ENCODE measurements around the gene INTS15. TPM values are rescaled to one million over a fixed set of nuclear protein-coding genes. Genes with fewer than 3 reads are reported as not detected.

Gene INTS15
- total and polyA plus RNA-seq, 9 of the 15 experiments (the other 6 are each of a cell fraction or from before 2014, with no cell fraction given), result 0.52 to 28.9 (median 11.6) TPM

DNA sequence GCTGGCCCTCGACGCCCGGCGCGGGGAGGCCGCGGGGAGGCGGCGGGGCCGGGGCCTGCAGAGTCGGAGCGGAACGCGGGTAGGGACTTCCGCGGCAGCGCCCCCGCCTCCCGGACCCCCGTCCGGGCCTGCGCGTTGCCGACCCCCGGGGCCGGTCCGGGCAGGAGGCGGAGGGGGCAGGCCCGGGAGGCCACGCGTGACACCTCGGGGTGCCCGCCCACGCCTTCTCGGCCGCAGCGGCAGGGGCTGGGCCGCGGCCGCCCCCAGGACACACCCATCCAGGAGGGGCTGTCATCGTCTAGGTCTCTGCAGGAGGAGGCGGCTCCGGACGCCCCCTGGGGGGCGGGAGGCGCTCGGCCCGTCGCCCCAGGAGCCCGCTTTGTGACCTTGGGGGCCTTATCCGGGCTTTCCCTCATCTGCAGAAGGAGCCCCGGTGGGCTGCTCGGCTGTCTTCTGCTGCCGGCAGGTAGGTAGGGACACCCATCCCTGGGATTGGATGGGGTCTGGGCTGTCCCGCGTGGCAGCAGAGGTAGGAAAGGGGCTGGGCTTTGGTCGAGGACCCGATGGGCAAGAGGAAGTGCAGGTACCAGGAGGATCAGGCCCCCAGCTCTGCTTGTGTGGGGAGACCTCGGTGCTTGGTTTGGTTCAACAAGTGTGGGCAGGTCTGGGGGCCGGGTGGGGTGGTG, 47.9 kb downstream of the INTS15 start:
- in situ Hi-C loops (cut with MboI) (no loop called here), intact Hi-C loops (cut with micrococcal nuclease) (no loop called here)
- Histone ChIP-seq H3K4me1 (replicated peaks in 1 of 2; ENCODE audit: control insufficient read depth in 2 of 2, insufficient read depth in 2 of 2, low read length in 2 of 2) (peaks cover 19 to 57% of the 10 kb centered on the region in 2 experiments; a peak in 4 of 5 replicates), H3K27me3 (ENCODE audit: control insufficient read depth in 2 of 2, insufficient read depth in 2 of 2, low read length in 2 of 2) (no peaks in the 10 kb centered on the region; a peak in 1 of 5 replicates), H3K27ac (ENCODE audit: extremely low read depth, low read depth, low read length) (peak overlapping the region; percentile 78), H2AFZ (ENCODE audit: low read depth, low read length) (peak overlapping the region; percentile 82), H3K79me2 (ENCODE audit: control insufficient read depth, insufficient read depth, low read length) (peaks cover 59% of the 10 kb centered on the region), H3K9me1 (ENCODE audit: control insufficient read depth, insufficient read depth, low read length) (peaks cover 2% of the 10 kb centered on the region), H3K9ac (ENCODE audit: insufficient read depth in 1 of 2, low read depth in 2 of 2, low read length in 2 of 2) (peak overlapping the region; percentile 71 to 94), H3K4me2 (ENCODE audit: insufficient read depth, low read length) (peak overlapping the region; percentile 91), H3K9me3 (replicated peaks; ENCODE audit: control insufficient read depth, insufficient read depth, low read depth, low read length) (peaks cover 6% of the 10 kb centered on the region; the same call in 1 of the 2 replicates), H3K4me3 (peak overlapping the region; percentile 76), H3K36me3 (ENCODE audit: control insufficient read depth, insufficient read depth, low read length) (peaks cover 38% of the 10 kb centered on the region), H4K20me1 (replicated peaks; ENCODE audit: control insufficient read depth, insufficient read depth, low read length) (no peaks in the 10 kb centered on the region)
- ChIA-PET CTCF (ENCODE audit: low intra/inter-chr PET ratio) (interaction anchor here (0.8 kb wide), 1 partner anchor 48 kb away, joined by 3 read pairs; no protein-coding TSS in a partner anchor), POLR2A (interaction anchor here (0.6 kb wide), 1 partner anchor 462 kb away, joined by 3 read pairs; no protein-coding TSS in a partner anchor)
- peak; percentile 85 for ATAC-seq
- DNase-seq (ENCODE audit: extremely low read depth in 1 of 4, low spot score in 3 of 4), result peak; percentile 90 to 95 (median 94)
- FAIRE-seq, result no peak
- 0% methylated on average over 16 of the region's 60 CpGs for WGBS (ENCODE audit: insufficient coverage, low coverage, missing lambda C conversion rate)
- no TSS peak for BruUV-seq (replicated peaks)
- TF ChIP-seq ETV5 (CRISPR knock-in tag; IDR thresholded peaks at IDR 0.05; ENCODE audit: low read depth), result peak; percentile 41; the same call in 1 of the 2 replicates
- 0 out of 2 replicates have a peak, but pooled peaks have one; percentile 18 for TF ChIP-seq POLR2AphosphoS5 (IDR thresholded peaks at IDR 0.05; ENCODE audit: control insufficient read depth, insufficient read depth, low read depth, low read length)
- TF ChIP-seq, protein P1, sequence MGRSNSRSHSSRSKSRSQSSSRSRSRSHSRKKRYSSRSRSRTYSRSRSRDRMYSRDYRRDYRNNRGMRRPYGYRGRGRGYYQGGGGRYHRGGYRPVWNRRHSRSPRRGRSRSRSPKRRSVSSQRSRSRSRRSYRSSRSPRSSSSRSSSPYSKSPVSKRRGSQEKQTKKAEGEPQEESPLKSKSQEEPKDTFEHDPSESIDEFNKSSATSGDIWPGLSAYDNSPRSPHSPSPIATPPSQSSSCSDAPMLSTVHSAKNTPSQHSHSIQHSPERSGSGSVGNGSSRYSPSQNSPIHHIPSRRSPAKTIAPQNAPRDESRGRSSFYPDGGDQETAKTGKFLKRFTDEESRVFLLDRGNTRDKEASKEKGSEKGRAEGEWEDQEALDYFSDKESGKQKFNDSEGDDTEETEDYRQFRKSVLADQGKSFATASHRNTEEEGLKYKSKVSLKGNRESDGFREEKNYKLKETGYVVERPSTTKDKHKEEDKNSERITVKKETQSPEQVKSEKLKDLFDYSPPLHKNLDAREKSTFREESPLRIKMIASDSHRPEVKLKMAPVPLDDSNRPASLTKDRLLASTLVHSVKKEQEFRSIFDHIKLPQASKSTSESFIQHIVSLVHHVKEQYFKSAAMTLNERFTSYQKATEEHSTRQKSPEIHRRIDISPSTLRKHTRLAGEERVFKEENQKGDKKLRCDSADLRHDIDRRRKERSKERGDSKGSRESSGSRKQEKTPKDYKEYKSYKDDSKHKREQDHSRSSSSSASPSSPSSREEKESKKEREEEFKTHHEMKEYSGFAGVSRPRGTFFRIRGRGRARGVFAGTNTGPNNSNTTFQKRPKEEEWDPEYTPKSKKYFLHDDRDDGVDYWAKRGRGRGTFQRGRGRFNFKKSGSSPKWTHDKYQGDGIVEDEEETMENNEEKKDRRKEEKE (IDR thresholded peaks at IDR 0.05; ENCODE audit: borderline replicate concordance in 1 of 2, control insufficient read depth in 1 of 2, low read depth in 2 of 2, low read length in 1 of 2), result 0 out of 4 replicates have a peak, but pooled peaks of 1 of the 2 experiments have one; percentile 52
- TF ChIP-seq ATF7 (IDR thresholded peaks at IDR 0.05), result peak; percentile 78
- peak; percentile 54; the same call in 1 of the 2 replicates for TF ChIP-seq CREM (IDR thresholded peaks at IDR 0.05; ENCODE audit: low read depth)
- TF ChIP-seq, protein P2, sequence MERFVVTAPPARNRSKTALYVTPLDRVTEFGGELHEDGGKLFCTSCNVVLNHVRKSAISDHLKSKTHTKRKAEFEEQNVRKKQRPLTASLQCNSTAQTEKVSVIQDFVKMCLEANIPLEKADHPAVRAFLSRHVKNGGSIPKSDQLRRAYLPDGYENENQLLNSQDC (CRISPR knock-in tag; IDR thresholded peaks at IDR 0.05), result no peak
- TF ChIP-seq MAZ (CRISPR knock-in tag; conservative IDR thresholded peaks at IDR 0.05 in 1 of 2, IDR thresholded peaks at IDR 0.05 in 1 of 2), result peak; percentile 74 to 89
- peak in 1 of 2 experiments; percentile 59; a peak in 1 of 4 replicates for TF ChIP-seq NONO (IDR thresholded peaks at IDR 0.05; ENCODE audit: low read depth in 2 of 2, low read length in 1 of 2)
- peak; percentile 76 for TF ChIP-seq HMGN3 (IDR thresholded peaks at IDR 0.05; ENCODE audit: borderline replicate concordance, extremely low read depth, insufficient read length, low read depth, low read length)
- TF ChIP-seq, protein P3, sequence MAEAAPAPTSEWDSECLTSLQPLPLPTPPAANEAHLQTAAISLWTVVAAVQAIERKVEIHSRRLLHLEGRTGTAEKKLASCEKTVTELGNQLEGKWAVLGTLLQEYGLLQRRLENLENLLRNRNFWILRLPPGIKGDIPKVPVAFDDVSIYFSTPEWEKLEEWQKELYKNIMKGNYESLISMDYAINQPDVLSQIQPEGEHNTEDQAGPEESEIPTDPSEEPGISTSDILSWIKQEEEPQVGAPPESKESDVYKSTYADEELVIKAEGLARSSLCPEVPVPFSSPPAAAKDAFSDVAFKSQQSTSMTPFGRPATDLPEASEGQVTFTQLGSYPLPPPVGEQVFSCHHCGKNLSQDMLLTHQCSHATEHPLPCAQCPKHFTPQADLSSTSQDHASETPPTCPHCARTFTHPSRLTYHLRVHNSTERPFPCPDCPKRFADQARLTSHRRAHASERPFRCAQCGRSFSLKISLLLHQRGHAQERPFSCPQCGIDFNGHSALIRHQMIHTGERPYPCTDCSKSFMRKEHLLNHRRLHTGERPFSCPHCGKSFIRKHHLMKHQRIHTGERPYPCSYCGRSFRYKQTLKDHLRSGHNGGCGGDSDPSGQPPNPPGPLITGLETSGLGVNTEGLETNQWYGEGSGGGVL (CRISPR knock-in tag; IDR thresholded peaks at IDR 0.05), result no peak
- peak; percentile 84 for TF ChIP-seq EGR1 (conservative IDR thresholded peaks at IDR 0.05)
- 0 out of 2 replicates have a peak, but pooled peaks have one; percentile 57 for TF ChIP-seq PHF21A (IDR thresholded peaks at IDR 0.05; ENCODE audit: borderline replicate concordance, low read depth)
- TF ChIP-seq NBN (IDR thresholded peaks at IDR 0.05; ENCODE audit: low read depth), result 0 out of 2 replicates have a peak, but pooled peaks have one; percentile 22
- peak; percentile 46; the same call in 1 of the 2 replicates for TF ChIP-seq KLF1 (tag; IDR thresholded peaks at IDR 0.05)

All from K562 (cell line).